Type B pancreatic cell (in vitro differentiated cells): Measurements from ENCODE around the gene ZNF222. TPM values are rescaled to one million over a fixed set of nuclear protein-coding genes. Genes with fewer than 3 reads are reported as not detected.

Experiments used
- DNase-seq: peaks from one replicate; pipeline ENCODE4 v3.0.0; 2021; ENCODE audit warnings: mixed read lengths; ENCODE audit not compliant: unreplicated experiment; ENCODE audit errors: extremely low spot score
- H3K27ac Mint-ChIP-seq: 2 replicates; pipeline ENCODE4 v1.8.0; 2021; ENCODE audit warnings: mild to moderate bottlenecking, mixed read lengths
- H3K27me3 Mint-ChIP-seq: 2 replicates; pipeline ENCODE4 v1.8.0; 2021; ENCODE audit warnings: mixed read lengths
- H3K36me3 Mint-ChIP-seq: 2 replicates; pipeline ENCODE4 v1.8.0; 2021; ENCODE audit warnings: mixed read lengths
- H3K4me1 Mint-ChIP-seq: one replicate; pipeline ENCODE4 v1.8.0; 2021; ENCODE audit warnings: mixed read lengths; ENCODE audit not compliant: unreplicated experiment
- H3K4me3 Mint-ChIP-seq: 2 replicates; pipeline ENCODE4 v1.8.0; 2021; ENCODE audit warnings: mild to moderate bottlenecking, mixed read lengths
- H3K9me3 Mint-ChIP-seq: 2 replicates; pipeline ENCODE4 v1.8.0; 2021; ENCODE audit warnings: mixed read lengths
- CTCF ChIP-seq: fragments of 200-600 bp; sonication (generic); conservative IDR thresholded peaks from 2 replicates; pipeline ENCODE4 v1.5.0; 2021; ENCODE audit warnings: antibody characterized with exemption, mild to moderate bottlenecking
- long read RNA-seq: library from polyadenylated mRNA; unstranded; transcript quantifications from one replicate; pipeline ENCODE4 v2.0.0, GENCODE V29; 2020
- total RNA-seq: library from RNA; stranded (reverse); gene quantifications from 2 replicates; pipeline ENCODE4 v1.2.1, GENCODE V29; 2021; ENCODE audit warnings: low replicate concordance

The ZNF222 gene
- 6.7 and 7.9 TPM in 2 replicates for total RNA-seq
- long read RNA-seq, transcript ZNF222-202 (4 exons, 1,595 nt): major isoform, 23 of 31 reads
- long read RNA-seq, partial matches to known transcripts: 0 of 31 reads
- long read RNA-seq, other reads (novel, unspliced or antisense): 8 of 31 reads

- H3K27me3 Mint-ChIP-seq: peaks cover 8% of the 10 kb centered on the region
These were observed at the start of gene ZNF222 for GRCh38 chr19:44025217-44025936. Gene ZNF222, plus strand, starts transcription at chr19:44025379. Its CDS starts 58 bp downstream, at chr19:44025437.

GRCh38 chr19:43976732-43977131 lies 48.4 kb upstream of the ZNF222 start:
- Mint-ChIP-seq H3K4me3 (no peak overlapping the region), H3K36me3 (peaks cover 26% of the 10 kb centered on the region), H3K9me3 (peaks cover 19% of the 10 kb centered on the region)

More at GRCh38 chr19:44025217-44025936, at the start of gene ZNF222:
- peak within 1 kb of the TSS; percentile 98 for H3K4me3 Mint-ChIP-seq
- peaks cover 14% of the 10 kb centered on the region for H3K4me1 Mint-ChIP-seq
- no peak for TF ChIP-seq CTCF
- DNase-seq: peak; percentile 77
- H3K36me3 Mint-ChIP-seq: peaks cover 48% of the 10 kb centered on the region
- H3K9me3 Mint-ChIP-seq: peaks cover 16% of the 10 kb centered on the region
- peak within 1 kb of the TSS; percentile 91 for H3K27ac Mint-ChIP-seq

GRCh38 chr19:43983544-43983911 lies 41.7 kb upstream of the ZNF222 start:
- Mint-ChIP-seq H3K36me3 (peaks cover under 1% of the 10 kb centered on the region), H3K4me3 (peak overlapping the region; percentile 99), H3K9me3 (no peaks in the 10 kb centered on the region), H3K27me3 (no peaks in the 10 kb centered on the region), H3K4me1 (no peaks in the 10 kb centered on the region), H3K27ac (no peak overlapping the region)
- no peak for TF ChIP-seq CTCF
- DNase-seq: no peak

More at GRCh38 chr19:43976732-43977131, 48.4 kb upstream of the ZNF222 start:
- Mint-ChIP-seq H3K27ac (no peak overlapping the region), H3K4me1 (no peaks in the 10 kb centered on the region), H3K27me3 (no peaks in the 10 kb centered on the region)
- TF ChIP-seq CTCF: no peak
- no peak for DNase-seq

- no peak for TF ChIP-seq CTCF
- Mint-ChIP-seq H3K9me3 (no peaks in the 10 kb centered on the region), H3K36me3 (peaks cover 7% of the 10 kb centered on the region)
These were observed 41.1 kb upstream of the ZNF222 start, which contains the start of gene ZNF155 for GRCh38 chr19:43983912-43984686. Gene ZNF155, plus strand, starts transcription at chr19:43984188. Its CDS starts 4,356 bp downstream, at chr19:43988544.

GRCh38 chr19:43984687-43985000 lies 40.5 kb upstream of the ZNF222 start:
- no peaks in the 10 kb centered on the region for H3K27me3 Mint-ChIP-seq
- H3K4me1 Mint-ChIP-seq: no peaks in the 10 kb centered on the region
- no peak for TF ChIP-seq CTCF
- peak overlapping the region; percentile 56 for H3K27ac Mint-ChIP-seq
- H3K9me3 Mint-ChIP-seq: no peaks in the 10 kb centered on the region
- no peak for DNase-seq
- H3K36me3 Mint-ChIP-seq: peaks cover 11% of the 10 kb centered on the region
- peak overlapping the region; percentile 99 for H3K4me3 Mint-ChIP-seq

More at GRCh38 chr19:43983912-43984686, 41.1 kb upstream of the ZNF222 start, which contains the start of gene ZNF155:
- Mint-ChIP-seq H3K4me3 (peak within 1 kb of the TSS; percentile 99), H3K27me3 (no peaks in the 10 kb centered on the region), H3K4me1 (no peaks in the 10 kb centered on the region), H3K27ac (peak within 1 kb of the TSS; percentile 90)
- DNase-seq: peak; percentile 82
